Endothelial cell of umbilical vein (primary cell): Measurements from ENCODE around the gene USP34. TPM values are rescaled to one million over a fixed set of nuclear protein-coding genes. Genes with fewer than 3 reads are reported as not detected.

Experiments
- polyA plus RNA-seq, 4 experiments: library from polyadenylated mRNA; depleted of rRNA in 3 of 4; stranded (reverse) in 3 of 4; unstranded in 1 of 4; fragments of >200 nt; gene quantifications; 2 replicates each; pipeline versions ENCODE4 v1.2.1 to v1.2.3, GENCODE V29; 2011 to 2012; ENCODE audit warnings: missing spikeins in 1 of 4
- small RNA-seq: library from RNA; depleted of rRNA; stranded (forward); fragments of <200 nt; gene quantifications from one replicate; pipeline ENCODE3, GENCODE V24; 2012; ENCODE audit warnings: low replicate concordance, low read depth; ENCODE audit not compliant: insufficient read depth, insufficient read length
- total RNA-seq: library from RNA; stranded (reverse); gene quantifications from 2 replicates; pipeline ENCODE4 v1.2.3, GENCODE V29; 2021

The USP34 gene
- total and polyA plus RNA-seq, 2 donors (not counting 3 experiments of a cell fraction or from before 2014, with no cell fraction given): 46.3 to 96.9 TPM

Small RNA genes lying within 50 kb of the gene (small RNA-seq; reads per million reads assigned to genes)
- gene SNORA70B: not detected

Other genes with a start within 250 kb of the USP34 start
- 148 and 166 TPM in 2 replicates for gene XPO1, start 67.3 kb upstream of the USP34 start, total RNA-seq
- 33.8 and 46.7 TPM in 2 replicates for gene XPO1, start 67.3 kb upstream of the USP34 start, polyA plus RNA-seq